HS-27A (cell line): ENCODE measurements around the gene BCAT1.
A peak's percentile ranks its signal among the peaks of the same experiment; 100 is the strongest.

ENCODE experiments used
- DNase-seq: peaks from one replicate; pipeline ENCODE4 v3.0.0-alpha.2; 2012; ENCODE audit warnings: low read depth, missing footprints

The BCAT1 gene, protein sequence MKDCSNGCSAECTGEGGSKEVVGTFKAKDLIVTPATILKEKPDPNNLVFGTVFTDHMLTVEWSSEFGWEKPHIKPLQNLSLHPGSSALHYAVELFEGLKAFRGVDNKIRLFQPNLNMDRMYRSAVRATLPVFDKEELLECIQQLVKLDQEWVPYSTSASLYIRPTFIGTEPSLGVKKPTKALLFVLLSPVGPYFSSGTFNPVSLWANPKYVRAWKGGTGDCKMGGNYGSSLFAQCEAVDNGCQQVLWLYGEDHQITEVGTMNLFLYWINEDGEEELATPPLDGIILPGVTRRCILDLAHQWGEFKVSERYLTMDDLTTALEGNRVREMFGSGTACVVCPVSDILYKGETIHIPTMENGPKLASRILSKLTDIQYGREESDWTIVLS

DNA sequence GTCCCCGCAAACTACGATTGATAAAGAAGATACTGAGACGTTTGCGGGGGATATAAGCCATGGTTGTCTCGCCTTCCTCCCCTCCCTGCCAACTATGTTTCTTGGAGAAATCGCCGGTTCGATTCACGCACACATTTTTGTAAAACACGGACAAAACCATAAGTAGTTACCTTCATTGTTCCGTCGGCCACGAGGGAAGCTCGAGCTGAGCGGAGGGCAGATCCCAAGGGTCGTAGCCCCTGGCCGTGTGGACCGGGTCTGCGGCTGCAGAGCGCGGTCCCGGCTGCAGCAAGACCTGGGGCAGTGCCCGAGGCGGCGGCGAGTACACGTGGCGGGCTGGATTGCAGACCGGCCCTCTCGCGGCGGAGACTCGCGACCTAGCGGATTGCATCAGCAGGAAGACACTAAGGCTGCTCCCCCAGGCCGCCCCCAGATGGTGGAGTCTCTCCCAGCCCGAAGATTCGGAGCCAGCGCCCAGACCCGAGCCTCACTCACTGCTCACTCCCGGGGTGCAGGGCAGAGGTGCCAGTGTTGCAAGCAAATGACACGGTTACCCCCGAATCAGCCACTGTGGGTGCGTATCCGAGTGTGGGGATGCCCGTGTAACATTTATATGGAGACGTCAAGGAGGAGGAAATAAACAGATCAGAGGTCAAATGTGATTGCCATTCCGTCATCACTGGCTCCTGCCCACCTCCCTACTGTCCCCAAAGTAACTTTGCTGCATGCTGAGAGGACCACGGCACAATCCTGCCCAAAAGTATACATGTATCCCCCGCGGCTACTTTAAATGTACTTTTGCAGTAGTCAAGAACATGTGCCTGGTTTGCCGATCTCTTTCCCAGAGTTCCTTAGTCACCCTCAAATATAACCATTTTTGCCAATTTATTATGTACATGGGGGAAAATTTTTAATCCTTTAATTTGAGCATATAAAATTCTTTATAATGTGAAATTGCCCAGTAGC lies at the start of gene BCAT1:
BCAT1 (minus strand) TSS at position 345 of the 966 bp plus-strand sequence; CDS start at position 176, 169 bp downstream.
- DNase-seq, result peak; percentile 64

DNA sequence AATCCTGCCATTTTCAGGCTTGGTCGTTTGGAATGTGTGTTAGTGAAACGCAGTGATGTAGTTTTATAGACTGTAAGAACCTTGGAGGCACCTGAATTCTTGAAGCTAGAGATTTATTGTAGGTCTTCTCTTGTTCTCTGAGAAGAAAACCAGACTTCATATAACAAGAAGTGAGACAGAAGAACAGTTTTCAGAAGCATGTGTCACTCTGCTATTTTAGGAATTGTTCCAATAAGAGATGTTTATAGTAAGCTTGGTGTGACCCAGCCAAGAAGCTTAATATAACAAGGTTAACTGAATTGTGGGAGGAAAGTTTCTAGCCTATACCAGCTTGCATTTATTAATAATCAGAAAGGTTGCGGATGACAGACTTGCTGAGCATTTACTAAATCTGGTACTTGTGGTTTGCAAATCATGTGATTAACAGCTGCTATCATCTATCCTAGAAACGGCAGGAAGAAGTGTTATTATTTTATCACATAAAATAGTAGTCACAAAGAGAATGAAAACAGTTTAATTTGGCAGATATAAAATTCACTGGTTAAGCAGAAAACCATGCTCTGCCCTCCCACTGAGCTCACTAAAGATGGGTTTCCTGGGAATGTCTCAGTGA lies 49.2 kb upstream of the BCAT1 start:
- peak; percentile 68 for DNase-seq

DNA sequence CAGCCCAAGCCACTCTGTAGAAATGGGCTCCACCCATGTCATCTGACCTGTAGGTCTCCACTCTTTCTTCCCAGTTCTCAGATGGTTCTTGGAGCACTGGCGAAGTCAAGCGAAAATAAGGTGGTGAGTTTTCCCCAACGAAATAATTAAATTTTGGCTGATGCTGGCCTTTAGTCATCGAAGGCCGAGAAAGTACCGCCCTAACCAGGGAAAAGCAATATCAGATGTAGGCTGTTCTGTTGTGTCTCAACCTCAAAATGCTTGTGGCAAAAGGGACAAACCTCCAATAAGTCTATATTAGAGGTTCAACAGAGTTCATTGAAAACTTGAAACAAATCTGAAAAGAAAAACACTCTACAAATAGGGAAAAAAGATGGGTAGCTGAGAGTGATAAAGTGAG lies 48.6 kb upstream of the BCAT1 start:
- no peak for DNase-seq

- no peak for DNase-seq
Observed at GRCh38 chr12:24996820-24997219, 47.9 kb upstream of the BCAT1 start.

GRCh38 chr12:24996102-24996797 lies 47.3 kb upstream of the BCAT1 start:
- no peak for DNase-seq

- no peak for DNase-seq
Observed at GRCh38 chr12:24993793-24994192, 44.9 kb upstream of the BCAT1 start.

GRCh38 chr12:24991209-24992049 lies 42.5 kb upstream of the BCAT1 start:
- DNase-seq, result peak; percentile 55

DNA sequence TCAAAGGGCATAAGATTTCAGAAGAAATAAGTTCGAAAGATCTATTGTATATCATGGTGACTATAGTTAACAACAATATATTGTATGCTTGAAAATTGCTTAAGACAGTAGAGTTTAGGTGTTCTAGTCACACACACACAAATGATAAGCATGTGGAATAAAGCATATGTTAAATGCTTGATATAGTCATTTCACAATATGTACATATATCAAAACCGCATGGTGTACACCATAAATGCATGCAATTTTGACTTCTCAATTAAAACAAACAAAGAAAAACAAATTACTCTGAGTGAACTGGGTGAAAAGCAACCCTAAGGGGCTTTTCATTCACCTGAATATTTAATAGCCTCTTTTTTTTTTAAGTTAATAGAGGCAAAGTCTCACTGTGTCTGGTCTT lies 40.3 kb upstream of the BCAT1 start:
- DNase-seq, result no peak

- no peak for DNase-seq
Observed at GRCh38 chr12:24982250-24982649, 33.3 kb upstream of the BCAT1 start.

DNA sequence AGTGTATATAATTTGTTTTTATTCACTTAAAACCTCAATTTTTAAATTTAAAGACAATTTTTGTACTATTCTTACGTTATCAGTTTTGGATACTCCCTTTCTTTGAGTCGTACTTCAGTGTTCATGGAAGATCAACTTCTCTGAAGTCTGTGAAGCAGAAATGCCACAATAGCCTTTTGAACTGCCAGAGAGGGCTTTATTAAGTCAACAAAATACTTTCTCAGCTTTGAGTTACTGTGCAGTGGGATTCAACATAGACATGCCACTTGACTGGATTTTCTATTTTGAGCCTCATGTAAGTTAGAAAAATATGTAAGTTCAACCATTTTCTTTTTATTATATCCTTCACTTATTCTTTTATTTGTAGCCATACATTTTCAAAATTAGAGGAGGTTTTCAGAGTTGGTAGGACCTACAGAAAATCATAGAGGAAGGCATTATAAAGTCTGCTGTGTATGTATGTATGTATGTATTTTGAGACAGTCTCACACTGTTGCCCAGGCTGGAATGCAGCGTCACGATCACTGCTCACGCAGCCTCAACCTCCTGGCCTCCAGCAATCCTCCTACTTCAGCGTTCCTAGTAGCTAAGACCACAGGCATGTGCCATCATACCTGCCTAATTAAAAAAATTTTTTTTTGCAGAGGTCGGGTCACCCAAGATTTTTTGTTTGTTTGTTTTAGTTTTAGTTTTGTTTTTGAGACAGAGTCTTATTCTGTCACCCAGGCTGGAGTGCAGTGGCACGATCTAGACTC lies 31.3 kb upstream of the BCAT1 start:
- no peak for DNase-seq

DNA sequence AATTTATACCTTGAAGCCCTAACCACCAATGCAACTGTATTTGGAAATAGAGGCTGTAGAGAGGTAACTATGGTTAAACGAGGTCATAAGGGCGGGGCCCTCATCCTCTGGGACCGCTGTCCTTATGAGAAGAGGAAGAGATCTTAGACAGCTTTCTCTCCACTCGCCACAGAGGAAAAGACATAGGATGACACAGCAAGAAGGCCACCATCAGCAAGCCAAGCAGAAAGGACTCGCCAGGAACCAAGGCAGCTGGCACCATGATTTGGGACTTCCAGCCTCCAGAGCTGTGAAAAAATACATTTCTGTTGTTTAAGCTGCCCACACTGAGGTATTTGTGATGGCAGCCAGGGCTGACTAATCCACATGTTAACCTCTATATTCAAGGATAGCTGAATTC lies 30.4 kb upstream of the BCAT1 start:
- DNase-seq, result no peak

DNA sequence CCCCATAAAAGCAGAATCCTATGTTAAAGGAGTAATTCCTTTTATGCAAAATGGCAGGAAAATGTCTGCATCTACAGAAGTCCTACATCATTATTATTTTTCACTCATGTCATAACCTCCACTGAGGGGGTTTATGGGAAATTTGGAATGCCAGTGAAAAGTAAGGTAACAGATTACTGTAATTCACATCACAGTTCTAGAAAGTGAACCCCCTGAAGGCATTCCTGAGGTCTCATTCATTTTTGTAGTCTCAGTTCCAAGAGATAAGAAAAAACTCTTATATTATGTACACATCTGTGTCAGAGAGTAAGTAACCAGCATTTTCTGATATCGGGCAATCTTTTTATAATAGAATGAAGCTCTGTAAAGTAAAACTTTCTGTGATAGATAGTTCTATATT lies 28.8 kb upstream of the BCAT1 start:
- DNase-seq, result no peak

- no peak for DNase-seq
Observed at GRCh38 chr12:24977060-24977459, 28.2 kb upstream of the BCAT1 start.

- no peak for DNase-seq
Observed at GRCh38 chr12:24975425-24975824, 26.5 kb upstream of the BCAT1 start.

DNA sequence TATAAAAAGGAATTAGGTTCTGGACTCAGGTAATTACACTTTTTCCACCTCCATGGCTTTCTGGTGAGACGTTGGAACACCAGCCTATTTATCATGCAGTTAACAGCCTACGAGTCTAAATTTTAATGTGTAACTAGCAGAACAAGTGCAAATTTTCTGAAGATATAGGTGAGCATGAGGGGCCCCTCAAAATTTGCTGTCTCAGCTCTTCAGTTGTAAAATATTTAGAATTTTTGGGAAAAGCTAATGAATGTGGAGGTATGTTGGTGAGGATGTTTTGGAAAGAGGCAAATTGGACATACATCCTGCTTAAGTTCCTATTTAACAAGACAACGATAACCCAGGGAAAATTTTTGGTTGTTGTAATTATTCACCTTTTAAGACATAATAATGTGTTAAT lies 25.3 kb upstream of the BCAT1 start:
- DNase-seq, result no peak

DNA sequence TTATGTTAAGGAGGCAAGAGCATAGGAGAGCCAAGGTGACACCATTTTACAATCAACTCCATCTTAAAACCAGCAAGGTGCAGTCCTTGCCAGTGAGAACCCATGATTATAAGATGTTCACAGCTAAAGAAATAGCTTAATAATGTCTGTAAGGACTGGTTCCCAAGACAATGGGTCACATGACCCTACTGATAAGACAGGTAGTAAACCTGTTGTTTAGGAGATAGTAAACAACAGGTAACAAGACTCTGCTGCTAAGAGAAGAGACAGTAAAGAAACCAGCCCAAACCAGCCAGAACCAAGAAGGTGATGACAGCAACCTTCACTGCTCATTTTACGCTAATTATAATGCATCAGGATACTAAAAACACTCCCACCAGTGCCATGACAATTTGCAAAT lies 23.2 kb upstream of the BCAT1 start:
- no peak for DNase-seq

- DNase-seq, result no peak
Observed at GRCh38 chr12:24970177-24970576, 21.3 kb upstream of the BCAT1 start.

GRCh38 chr12:24966951-24967564 lies 18.2 kb upstream of the BCAT1 start:
- no peak for DNase-seq

- DNase-seq, result no peak
Observed at GRCh38 chr12:24964342-24964741, 15.4 kb upstream of the BCAT1 start.
